ENCODE measurements around the gene SLC35C1.

SLC35C1 gene

GRCh38 chr11:45804761-45805304 lies at the start of gene SLC35C1:
Gene SLC35C1 (plus strand): TSS chr11:45805149. CDS start chr11:45805802, 653 bp downstream.
- DNase-seq = peak; percentile 96 to 97

- DNase-seq = no peak
Measured at GRCh38 chr11:45755281-45755859, 49.6 kb upstream of the SLC35C1 start.

- DNase-seq = no peak
Measured at GRCh38 chr11:45756384-45757010, 48.5 kb upstream of the SLC35C1 start.

- DNase-seq = no peak
Measured at GRCh38 chr11:45757672-45758071, 47.3 kb upstream of the SLC35C1 start.

- no peak for DNase-seq
Measured at GRCh38 chr11:45761659-45762058, 43.3 kb upstream of the SLC35C1 start.

GRCh38 chr11:45765107-45765668 lies 39.8 kb upstream of the SLC35C1 start:
- no peak for DNase-seq

- no peak for DNase-seq
Measured at GRCh38 chr11:45765836-45766235, 39.1 kb upstream of the SLC35C1 start.

- DNase-seq = no peak
Measured at GRCh38 chr11:45766469-45766868, 38.5 kb upstream of the SLC35C1 start.

- DNase-seq = no peak
Measured at GRCh38 chr11:45768486-45768885, 36.5 kb upstream of the SLC35C1 start.

- DNase-seq = no peak
Measured at GRCh38 chr11:45769960-45770359, 35.0 kb upstream of the SLC35C1 start.

GRCh38 chr11:45771193-45771565 lies 33.8 kb upstream of the SLC35C1 start:
- peak; percentile 52 to 70 for DNase-seq

- peak; percentile 77 to 78 for DNase-seq
Measured at GRCh38 chr11:45771566-45772448, 33.1 kb upstream of the SLC35C1 start.

GRCh38 chr11:45772449-45772774 lies 32.5 kb upstream of the SLC35C1 start:
- DNase-seq = no peak

GRCh38 chr11:45772986-45773785 lies 31.8 kb upstream of the SLC35C1 start:
- no peak for DNase-seq

GRCh38 chr11:45773786-45774655 lies 30.9 kb upstream of the SLC35C1 start:
- DNase-seq = no peak

GRCh38 chr11:45774786-45775185 lies 30.2 kb upstream of the SLC35C1 start:
- DNase-seq = no peak

- no peak for DNase-seq
Measured at GRCh38 chr11:45777127-45777969, 27.6 kb upstream of the SLC35C1 start.

GRCh38 chr11:45778341-45778740 lies 26.6 kb upstream of the SLC35C1 start:
- no peak for DNase-seq

GRCh38 chr11:45779602-45780001 lies 25.3 kb upstream of the SLC35C1 start:
- DNase-seq = no peak

GRCh38 chr11:45786272-45786671 lies 18.7 kb upstream of the SLC35C1 start:
- DNase-seq = no peak

- DNase-seq = no peak
Measured at GRCh38 chr11:45788887-45789286, 16.1 kb upstream of the SLC35C1 start.
